HG03354 (cell line): Measurements from ENCODE around the gene AFG1L.
A peak's percentile ranks its signal among the peaks of the same experiment; 100 is the strongest.
"Not testable (repeated sequence)": the region's sequence is repeated elsewhere in the genome, so short reads cannot be mapped to it uniquely, and the experiment has no call there.

ENCODE experiments used
- ATAC-seq: cut with Tn5 transposase; IDR thresholded peaks from one replicate; pipeline ENCODE4 v1.9.1; 2021; ENCODE audit warnings: mild to moderate bottlenecking; ENCODE audit not compliant: unreplicated experiment, poor library complexity, severe bottlenecking

Gene AFG1L

DNA sequence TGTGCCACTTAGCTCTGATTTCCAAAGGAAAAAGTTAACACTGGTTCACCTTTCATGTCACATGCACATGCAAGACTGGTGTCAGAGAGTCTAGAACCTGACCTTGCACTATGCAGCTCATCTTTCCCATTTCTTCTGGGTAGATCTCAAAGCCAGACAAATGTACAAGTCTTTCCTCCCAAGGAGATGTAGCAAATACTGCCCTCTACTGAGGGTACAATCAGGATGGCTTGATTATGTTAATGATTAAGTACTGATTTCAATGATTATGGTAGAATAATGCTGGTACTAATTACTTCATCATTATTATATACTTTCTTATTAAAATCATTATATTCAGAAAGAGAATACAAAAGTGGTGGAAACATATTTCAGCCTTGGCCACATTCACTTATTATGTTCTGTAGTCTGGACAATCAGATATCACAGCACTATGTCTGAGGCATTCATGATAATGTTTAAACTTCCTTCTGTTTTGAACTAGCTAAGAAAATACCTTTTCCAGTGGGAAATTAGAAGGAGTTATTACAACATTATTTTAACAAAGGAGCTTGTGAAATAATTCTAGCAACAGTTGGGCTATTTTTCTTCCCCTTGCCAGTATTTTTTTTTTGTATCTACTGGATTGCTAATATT is 197.4 kb downstream of the AFG1L start:
- ATAC-seq, result no peak

DNA sequence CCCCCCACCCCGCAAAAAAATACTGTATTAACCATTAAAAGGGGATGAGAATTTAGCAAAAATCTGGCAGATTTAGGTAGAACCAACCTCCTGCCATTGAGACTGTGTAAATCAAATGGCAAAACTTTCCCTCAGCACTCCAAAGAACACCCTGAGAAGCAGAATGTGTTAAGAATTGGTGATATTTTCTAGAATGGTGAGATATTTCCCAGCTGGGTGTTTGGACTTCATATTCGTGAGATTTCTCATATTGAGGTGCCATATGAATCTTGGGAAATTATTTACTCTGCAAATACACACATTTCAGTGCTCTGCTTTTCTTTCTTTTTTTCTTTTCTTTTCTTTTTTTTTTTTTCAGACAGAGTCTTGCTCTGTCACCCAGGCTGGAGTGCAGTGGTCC is 199.6 kb downstream of the AFG1L start:
- ATAC-seq, result no peak

GRCh38 chr6:108497883-108498282 is 203.0 kb downstream of the AFG1L start:
- ATAC-seq, result peak; percentile 63

- no peak for ATAC-seq
Measured at GRCh38 chr6:108501559-108501958, 206.7 kb downstream of the AFG1L start.

DNA sequence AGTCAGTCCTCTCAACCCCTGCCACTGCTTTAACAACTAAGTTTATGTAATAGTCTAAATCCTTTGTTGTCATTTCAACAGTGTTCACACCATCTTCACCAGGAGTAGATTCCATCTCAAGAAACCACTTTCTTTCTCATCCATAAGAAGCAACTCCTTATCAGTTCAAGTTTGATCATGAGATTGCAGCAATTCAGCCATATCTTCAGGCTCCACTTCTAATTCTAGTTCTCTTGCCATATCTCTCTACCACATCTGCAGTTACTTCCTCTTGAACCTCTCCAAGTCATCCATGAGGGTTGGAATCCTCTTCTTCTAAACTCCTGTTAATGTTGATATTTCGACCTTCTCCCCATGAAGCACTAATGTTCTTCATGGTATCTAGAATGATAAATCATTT is 208.0 kb downstream of the AFG1L start:
- ATAC-seq, result no peak

- ATAC-seq, result no peak
Measured at GRCh38 chr6:108507316-108507715, 212.5 kb downstream of the AFG1L start.

DNA sequence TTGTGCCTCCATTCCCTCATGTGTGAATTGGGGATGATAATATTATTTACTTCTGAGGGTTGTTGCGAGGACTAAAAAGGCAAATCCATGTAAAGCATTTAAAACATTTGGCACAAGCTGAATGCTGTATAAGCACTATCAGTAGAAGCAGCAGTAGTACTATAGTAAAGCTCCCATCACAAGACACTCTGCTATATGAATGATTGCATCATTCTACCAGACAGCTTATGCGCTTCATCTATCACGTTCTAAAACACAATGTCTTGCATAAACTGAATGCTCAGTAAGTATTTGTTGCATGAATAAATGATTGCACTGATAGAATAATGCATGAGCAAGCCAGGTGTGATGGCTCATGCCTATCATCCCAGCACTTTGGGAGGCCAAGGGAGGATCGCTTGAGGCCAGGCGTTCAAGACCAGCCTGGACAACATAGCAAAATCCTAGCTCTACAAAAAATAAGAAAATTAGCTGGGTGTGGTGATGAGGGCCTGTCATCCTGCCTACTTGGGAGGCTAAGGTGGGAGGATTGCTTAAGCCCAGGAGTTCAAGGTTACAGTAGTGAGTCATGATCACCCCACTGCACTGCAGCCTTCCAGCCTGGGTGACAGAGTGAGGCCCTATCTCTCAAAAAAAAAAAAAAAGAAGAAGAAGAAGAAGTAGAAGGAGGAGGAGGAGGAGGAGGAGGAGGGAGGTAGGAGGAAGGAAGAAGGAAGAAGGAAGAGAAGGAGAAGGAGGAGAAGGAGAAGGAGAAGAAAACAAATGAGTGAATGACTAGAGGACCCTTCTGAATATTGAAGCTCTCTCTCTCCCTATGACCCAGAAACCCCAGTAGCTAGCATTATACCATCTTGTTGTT is 215.8 kb downstream of the AFG1L start:
- no peak for ATAC-seq

GRCh38 chr6:108518714-108519576 is 224.1 kb downstream of the AFG1L start:
- no peak for ATAC-seq

DNA sequence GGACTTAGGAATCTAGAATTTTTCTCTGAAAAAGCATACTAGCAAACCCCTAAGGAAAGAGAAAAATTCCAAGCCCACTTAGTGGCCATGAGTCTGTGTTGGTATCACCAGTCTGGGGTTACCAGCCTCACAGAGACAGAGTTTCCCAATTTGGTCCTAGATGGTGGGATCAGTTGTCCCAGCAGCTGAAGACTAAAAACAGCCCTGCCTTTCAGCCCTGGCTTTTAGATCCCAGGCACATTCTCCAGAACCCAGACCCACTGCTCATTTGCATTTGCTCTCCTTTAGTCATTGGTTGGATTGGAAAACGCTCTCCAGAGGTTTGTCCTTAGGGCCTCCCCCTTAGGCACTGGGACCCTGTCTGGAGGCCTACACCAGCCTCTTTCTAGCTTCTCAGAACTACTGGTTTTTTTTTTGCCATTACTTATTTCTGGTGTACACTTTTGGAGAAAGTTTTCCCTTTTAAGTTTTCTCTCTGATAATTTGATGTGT is 226.8 kb downstream of the AFG1L start:
- ATAC-seq, result no peak

- ATAC-seq, result no peak
Measured at GRCh38 chr6:108523697-108524096, 228.8 kb downstream of the AFG1L start.

DNA sequence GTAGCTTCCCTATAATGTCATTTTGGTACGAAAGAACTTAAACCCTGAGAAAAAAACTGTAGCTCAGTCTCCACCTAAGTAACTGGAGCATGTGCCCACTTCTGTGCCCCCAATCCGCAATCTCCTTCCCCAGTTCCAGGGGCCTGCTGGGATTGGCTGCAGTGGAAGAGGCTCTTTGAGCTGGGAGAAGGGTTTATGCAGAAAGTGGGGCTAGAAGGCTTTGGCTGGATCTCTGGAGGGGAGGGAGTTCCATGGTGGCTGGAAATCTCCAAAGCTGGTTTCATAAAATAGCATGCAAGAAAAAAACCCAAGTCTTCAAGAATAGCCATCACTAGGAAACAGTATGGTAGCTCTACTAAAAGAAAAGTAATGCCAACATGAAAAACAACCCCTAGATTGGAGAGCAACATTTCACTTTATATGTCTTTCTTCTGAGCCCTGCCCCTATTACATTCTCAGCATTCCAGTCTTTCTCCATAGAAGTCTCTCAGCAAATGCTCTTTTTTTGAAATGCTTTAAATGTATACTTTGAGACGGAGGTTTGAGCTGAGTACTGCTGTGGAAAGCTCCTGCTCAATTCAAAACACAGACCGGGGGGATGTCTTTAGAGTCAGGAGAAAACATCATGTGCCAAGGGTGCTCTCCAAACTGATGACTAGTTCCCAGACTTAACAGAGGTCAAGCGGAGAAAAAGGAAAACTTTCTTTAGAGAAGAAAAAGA is 229.8 kb downstream of the AFG1L start:
- ATAC-seq, result no peak

DNA sequence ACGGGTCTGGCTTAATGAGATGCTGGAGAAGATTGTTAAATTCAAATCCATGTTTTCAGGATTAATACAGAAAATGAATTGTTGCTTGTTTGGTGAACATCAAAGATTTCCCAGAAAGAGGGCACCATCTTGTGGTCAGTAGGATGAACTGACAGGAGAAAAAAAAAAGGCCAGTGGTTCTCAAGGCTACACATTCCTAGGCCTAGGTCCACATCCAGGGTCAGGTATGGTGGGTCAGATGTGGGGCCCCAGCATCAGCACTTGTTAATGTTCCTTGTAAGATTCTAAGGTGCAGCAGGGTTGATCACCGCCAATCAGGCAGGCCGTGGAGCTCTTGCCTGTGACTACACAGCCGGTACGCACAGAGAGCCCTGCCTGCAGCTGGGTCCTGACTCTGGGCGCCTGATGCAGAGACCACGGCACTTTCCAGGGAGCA is 231.9 kb downstream of the AFG1L start:
- ATAC-seq, result no peak

DNA sequence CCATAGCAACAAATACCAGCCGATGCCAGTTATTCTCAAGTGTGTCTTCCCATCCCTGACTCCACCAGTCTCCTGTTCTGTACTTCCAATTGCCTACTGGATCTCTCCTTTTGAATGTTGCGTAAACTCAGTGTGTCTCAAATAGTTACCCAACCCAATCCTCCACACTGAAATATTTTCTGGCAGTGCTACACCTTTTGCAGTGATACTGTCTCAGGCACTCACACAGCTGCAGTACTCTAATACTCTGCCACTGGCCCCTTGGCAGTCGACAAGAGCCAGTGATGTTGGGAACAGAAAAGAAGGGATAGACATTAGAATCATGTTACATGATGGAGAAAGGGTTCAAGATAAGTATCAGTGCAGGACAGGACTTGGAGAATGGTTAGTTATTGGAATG is 234.0 kb downstream of the AFG1L start:
- no peak for ATAC-seq

DNA sequence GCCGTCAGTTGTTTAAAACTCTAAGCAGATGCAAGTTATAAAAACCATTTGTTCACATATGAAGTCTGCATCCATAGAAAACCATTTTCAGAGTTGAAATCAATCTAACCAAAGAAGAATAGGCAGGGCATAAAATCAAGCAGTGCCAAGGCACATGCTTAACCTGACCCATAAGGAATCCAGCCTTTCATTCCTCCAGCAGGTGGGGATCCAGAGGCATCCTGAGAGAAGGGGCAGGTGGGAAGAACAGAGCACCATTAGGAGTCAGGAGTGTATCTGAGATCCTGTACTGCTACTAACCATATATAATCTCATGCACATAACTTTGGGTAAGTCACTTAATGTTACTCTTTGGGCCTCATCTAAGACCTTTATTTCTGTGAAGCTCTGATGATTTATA is 236.5 kb downstream of the AFG1L start:
- ATAC-seq, result no peak

GRCh38 chr6:108535114-108535742 is 240.4 kb downstream of the AFG1L start:
- ATAC-seq, result no peak

- ATAC-seq, result not testable (repeated sequence)
Measured at GRCh38 chr6:108535920-108536535, 241.2 kb downstream of the AFG1L start.

GRCh38 chr6:108541843-108542759 is 247.2 kb downstream of the AFG1L start:
- no peak for ATAC-seq
